NOMO-1 treated with DMSO at 0.1 percent for 48 hours (cell line): ENCODE measurements around the gene TRAPPC6A.
A peak's percentile ranks its signal among the peaks of the same experiment; 100 is the strongest.
"Not testable (repeated sequence)": the region's sequence is repeated elsewhere in the genome, so short reads cannot be mapped to it uniquely, and the experiment has no call there.

ENCODE experiments used
- DNase-seq: peaks from one replicate; lab custom pipeline; 2025; ENCODE audit not compliant: unreplicated experiment; lab: John Stamatoyannopoulos, UW

The TRAPPC6A gene

GRCh38 chr19:45133661-45134060 is 44.4 kb downstream of the TRAPPC6A start:
- no peak for DNase-seq

- DNase-seq: no peak
These were observed 47.0 kb downstream of the TRAPPC6A start for GRCh38 chr19:45130888-45131615.

DNA sequence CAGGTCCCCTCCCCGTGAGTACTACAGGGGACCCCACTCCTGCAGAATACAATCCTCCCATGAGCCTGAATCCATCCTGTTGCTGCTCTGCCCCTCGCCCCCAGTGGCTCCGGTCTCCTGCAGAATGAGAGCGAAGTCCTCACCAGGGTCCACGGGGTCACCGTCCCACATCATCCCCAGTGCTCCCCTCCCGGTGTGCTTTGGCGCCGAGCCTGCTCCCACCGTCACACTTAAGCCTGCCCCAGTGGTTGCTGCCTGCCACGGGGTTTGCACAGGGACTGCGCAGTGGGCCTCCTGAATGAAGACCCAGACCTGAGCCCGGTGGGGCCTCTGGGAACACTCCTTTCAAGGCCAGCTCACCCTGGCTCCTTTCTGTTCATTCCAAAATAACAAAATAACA is 47.8 kb downstream of the TRAPPC6A start:
- DNase-seq: no peak

DNA sequence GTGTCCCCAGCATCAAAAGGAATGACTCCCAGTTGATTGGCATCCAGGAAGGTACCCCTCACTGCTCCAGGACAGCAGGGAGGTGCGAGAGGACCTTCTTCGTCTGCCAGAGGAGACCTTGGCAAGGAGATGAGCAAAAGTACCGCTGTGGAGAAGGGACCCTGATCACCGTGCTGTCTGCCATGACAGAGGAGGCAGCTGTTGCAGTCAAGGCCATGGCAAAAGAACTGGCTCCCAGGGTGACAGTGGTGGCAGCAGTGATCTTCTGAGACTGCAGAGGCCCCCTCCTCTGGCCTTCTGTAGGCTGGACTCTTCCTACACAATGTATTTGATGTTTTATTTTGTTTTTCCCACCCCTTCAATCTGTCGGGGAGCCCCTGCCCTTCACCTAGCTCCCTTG is 49.2 kb downstream of the TRAPPC6A start:
- no peak for DNase-seq

GRCh38 chr19:45128146-45128545 is 49.9 kb downstream of the TRAPPC6A start:
- no peak for DNase-seq

GRCh38 chr19:45126654-45127053 is 51.4 kb downstream of the TRAPPC6A start:
- no peak for DNase-seq

- peak; percentile 26 for DNase-seq
These were observed 52.0 kb downstream of the TRAPPC6A start for GRCh38 chr19:45125975-45126493.

GRCh38 chr19:45125360-45125759 is 52.7 kb downstream of the TRAPPC6A start:
- no peak for DNase-seq

GRCh38 chr19:45124021-45124420 is 54.0 kb downstream of the TRAPPC6A start:
- no peak for DNase-seq

DNA sequence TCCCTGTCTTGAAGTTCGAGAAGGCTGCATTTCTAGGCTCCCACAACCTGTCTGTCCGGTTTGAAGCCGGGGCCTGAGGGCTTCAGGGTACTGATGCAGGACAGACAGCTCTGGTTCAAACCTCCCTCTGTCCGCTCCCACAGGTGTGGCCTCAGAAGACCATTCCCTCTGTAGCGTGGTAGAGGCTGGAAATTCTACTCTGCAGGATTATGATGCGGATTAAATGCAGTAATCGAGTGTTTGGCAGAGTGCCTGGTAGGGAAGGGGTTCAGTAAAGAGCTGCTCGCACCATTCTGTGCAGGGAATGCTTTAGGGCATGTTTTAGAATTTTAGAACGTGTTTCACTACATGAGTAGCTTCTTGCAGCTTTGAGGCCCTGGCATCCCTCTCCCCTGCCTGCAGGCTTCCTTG is 54.6 kb downstream of the TRAPPC6A start:
- no peak for DNase-seq

DNA sequence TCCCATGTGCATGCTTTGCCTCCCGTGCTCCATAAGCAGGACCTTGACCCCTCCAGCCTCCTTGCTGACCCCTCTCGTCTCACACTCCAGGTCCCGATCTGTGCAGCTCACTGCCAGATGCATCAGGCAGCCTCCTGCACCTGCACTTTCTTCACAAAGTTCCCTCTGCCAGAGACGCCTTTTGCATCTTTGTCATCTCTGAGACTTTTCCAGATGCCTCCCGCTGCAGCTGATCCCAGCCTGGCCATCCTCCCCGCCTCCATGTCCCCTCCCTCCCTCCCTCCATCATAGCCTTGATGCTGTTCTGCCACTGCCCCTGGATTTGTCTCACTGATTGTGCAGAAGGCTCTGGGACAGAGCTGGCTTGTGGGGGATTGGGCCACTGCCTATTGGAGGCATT is 55.2 kb downstream of the TRAPPC6A start:
- DNase-seq: no peak

DNA sequence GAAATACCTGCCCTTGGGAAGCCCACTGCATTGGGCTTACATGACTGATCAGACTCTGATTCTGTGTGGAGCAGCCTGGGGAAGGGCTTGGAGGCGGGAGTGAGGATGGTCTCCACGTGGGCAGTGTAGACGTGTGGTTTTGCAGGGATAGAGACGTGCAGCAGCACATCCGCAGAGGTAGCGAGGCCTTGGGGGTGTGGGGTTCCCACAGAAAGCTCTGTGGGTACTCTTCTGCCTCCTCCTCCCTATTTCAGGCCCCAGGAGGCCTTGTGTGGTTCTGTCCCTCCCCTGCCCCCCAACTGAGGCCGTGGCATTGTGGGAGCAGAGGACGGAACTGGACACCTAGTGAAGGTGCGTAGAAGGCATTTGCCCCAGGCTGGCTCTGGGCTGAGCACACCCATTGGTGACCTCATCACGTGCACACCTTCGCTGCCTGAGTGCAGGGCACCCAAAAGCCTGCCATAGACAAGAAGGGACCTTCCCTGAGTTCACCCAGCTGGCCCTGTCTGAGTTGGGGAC is 56.2 kb downstream of the TRAPPC6A start:
- DNase-seq: no peak

GRCh38 chr19:45119582-45119981 is 58.5 kb downstream of the TRAPPC6A start:
- no peak for DNase-seq

GRCh38 chr19:45118591-45119355 is 59.3 kb downstream of the TRAPPC6A start:
- not testable (repeated sequence) for DNase-seq

DNA sequence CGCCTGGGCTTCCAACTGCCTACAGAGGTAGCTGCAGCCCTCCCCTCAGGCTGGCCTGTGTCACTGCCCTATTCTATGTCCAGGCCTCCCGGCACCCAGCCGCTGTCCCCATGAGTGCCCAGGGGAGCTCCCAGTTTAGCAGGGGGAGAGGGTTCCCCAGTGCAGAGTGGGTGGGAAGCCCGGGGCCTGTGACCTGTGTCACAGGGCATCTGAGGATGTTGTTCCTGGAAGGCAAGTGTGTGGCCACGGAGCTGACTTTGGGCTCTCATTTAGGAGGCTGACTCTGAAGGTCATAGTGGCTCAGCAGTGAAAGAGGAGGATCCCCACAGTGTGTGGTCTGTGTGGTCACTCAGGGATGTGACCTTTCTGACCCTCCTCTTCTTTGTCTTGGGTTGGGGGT is 59.9 kb downstream of the TRAPPC6A start:
- DNase-seq: no peak

GRCh38 chr19:45117671-45118070 is 60.4 kb downstream of the TRAPPC6A start:
- no peak for DNase-seq

DNA sequence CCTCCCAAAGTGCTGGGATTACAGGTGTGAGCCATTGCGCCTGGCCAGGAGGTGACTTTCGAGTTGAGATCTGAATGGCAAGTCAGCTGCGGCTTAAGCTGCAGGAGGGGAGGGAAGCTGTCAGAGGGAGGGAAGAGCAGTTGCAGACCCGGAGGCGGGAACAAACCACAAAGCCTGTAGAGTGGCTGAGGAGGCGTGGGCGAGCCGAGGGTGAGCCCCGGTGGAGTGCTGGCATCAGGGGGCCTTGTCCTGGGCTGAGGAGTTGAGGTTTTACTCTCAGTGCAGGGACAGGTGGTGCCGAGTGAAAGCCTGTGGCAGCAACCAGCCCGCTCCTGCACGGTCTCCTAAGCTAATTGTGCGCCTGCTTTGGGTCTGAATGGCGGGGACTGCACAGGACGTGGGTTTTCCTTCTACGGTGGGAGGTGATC is 60.9 kb downstream of the TRAPPC6A start:
- DNase-seq: no peak

GRCh38 chr19:45115809-45116615 is 62.0 kb downstream of the TRAPPC6A start:
- no peak for DNase-seq

DNA sequence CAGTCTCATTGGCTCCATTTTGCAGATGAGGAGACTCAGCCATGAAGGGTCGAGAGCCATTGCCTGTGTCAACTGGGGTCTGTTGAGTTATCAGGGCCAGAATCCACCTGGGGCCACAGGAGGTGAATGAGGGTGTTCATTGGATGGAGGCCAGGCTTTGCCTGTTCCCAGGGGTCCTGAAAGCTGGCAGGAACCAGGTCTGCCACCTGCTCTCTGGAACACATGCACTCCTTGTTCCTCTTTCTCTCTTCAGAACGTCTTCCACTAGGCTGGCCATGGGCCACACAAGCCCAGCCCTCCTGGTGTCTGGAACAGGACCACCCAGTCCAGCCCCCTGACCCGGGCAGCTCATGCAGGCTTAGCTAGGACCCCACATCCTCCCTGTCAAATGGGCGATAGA is 63.9 kb downstream of the TRAPPC6A start:
- DNase-seq: no peak

- no peak for DNase-seq
These were observed 64.4 kb downstream of the TRAPPC6A start for GRCh38 chr19:45113628-45114027.
